NCI-H82 treated with DMSO at 0.1 percent for 48 hours (cell line): ENCODE measurements around the gene ALG6.

Source experiments
- DNase-seq: peaks from one replicate; lab custom pipeline; 2025; ENCODE audit not compliant: unreplicated experiment; lab: John Stamatoyannopoulos, UW

Gene ALG6

GRCh38 chr1:63487336-63488065, 120.1 kb downstream of the ALG6 start:
- DNase-seq = no peak
